ENCODE results near the gene ZNF185.
"Not testable (repeated sequence)": the region's sequence is repeated elsewhere in the genome, so short reads cannot be mapped to it uniquely, and the experiment has no call there.

The ZNF185 gene

DNA sequence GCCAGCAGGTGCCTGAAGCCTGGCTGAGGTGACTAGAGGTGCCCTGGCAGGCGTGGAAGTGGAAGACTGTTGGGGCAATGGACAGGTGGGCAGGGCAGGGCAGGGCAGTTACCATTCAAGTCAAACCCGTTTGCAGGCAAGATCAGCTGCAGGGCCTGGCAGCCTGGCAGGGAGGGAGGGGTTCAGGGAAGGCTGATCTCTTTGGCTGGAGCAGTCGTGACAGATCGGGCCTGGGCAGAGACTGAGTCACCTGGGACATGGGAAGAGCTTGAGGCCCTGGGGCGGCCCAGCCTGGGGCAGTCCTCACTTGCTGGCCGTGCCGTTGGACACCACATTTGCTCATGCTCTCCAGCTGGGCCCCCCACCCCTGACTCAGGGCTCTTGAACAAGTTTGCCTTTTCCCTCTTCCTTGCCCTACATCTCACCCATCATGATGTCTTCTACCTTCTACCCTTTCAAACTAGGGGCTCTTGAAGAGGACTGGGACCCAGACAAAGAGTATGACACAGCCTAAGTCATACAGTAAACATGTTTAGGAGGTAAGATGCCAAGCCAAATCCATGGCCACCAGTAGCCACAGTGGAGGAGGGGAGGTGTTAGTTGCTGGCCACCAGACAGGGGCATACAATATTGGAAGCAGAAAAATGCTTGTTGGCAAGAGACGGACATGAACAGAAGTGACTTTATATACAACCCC, 2.0 kb upstream of the ZNF185 start:
- no peak for DNase-seq

- no peak for DNase-seq
These were observed 1.4 kb upstream of the ZNF185 start for GRCh38 chrX:152896450-152896849.

GRCh38 chrX:152898442-152898841, 575 bp downstream of the ZNF185 start:
- no peak for DNase-seq

DNA sequence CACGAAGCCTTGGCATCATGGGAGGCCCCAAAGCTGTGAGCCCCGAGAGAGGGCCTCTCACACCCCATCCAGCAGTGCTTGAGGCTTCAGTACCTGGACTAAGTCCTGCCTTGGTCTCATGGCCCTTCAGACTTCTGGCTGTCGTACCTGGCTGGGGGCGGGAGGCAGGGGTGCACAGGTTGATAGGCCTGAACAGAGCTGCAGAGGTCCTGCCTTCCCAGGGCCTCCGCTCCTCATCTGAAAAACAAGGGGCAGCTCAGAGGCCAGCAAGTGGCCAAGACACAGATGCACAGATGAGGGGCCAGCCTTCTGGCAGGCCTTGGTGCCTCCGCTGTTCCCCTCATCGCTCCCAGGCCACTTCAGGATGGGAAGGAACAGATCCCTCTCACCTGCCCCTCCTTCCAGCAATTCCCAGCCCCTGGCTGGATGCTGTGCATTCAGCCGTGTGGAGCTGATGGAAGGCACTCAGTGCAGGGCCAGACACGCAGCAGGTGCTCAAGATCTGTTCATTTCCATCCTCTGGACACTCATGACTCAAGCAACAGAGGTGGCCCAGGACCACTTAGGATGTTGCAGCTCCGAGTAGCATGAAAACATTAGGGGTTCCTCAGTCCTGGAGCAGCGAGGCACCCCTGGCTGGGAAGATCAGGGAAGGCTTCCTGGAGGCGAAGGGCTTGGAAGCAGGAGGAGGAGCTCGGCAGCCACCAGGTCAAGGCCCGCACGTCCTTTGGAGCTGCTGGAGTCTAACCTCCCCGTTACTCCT, 1.4 kb downstream of the ZNF185 start:
- DNase-seq: no peak

DNA sequence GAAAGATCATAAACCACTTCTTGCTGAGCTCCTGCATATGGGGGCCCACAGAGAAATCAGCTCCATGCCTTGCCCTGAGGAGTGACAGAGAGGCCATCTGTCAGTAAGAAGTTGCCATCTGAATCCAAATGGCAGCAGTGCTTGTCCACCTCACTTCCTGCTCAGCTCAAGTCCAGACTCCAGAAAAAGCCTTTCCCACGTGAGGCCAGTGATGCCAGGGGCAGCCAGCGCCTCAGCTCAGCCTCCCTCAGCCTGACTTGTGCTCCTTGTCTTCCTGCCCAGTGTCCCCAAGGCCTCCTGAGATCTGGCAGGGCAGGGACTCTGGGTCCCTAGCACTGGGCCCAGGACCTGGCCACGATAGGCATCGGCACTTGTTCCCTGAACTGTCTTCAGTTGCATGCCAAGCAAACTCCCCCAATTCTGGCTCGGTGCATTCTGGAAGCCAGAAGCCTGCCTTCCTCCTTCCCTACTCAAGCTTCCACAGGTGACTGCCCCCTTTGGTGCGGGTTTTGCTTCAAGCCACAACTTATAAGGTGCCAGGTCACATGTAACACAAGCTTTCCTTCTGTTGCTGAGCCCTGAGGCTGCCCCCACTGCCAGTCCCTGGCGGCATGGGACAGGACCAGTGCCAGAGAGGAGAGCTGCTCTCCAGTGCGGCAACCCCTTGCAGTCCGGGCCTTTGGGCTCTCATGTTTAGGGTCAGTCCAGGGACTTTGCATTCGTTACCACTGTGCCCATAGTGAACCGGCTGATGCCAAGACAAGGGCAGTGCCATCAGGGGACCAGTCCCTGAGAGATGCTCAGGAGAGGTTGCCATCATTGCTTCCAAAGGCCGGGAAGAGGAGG, 2.2 kb downstream of the ZNF185 start:
- no peak for DNase-seq

DNA sequence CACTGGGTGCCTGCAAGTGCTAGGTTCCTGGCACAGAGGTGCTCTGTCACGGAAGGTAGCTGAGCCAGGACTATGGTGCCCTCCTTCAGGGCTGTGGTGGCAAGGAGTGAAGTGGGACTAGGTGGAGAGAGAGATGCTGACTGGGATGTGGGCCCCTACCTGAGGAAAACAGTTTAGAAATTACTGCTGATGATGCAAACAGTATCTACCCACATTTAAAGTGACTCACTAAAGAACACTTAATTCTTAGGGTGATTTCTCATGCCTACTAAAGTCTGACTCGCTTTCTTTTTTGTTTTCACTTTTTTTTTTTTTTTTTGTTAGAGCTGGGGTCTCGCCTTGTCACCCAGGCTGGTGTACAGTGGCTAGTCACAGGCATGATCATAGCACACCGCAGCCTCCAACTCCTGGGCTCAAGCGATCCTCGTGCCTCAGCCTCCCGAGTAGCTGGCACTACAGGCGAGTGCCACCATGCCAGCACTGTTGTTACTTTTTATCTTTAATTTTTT, 3.1 kb downstream of the ZNF185 start:
- DNase-seq: no peak

- DNase-seq: peak; percentile 61
These were observed 4.1 kb downstream of the ZNF185 start for GRCh38 chrX:152901816-152902501.

DNA sequence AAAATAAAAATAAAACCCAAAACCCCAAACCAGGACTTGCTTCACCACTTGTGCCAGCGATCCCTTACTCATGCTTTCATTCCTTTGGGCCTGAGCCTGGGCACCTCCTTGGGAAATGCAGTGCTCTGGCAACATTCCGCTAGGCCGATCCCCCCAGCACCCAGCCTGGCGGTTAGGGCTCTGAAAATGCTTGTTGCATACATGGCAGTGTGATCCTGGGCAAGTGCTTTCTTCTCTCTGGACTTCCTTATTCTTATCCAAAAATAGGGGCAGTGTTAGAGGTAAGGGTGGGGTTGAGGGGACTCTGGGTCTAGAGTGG, 4.6 kb downstream of the ZNF185 start:
- no peak for DNase-seq

DNA sequence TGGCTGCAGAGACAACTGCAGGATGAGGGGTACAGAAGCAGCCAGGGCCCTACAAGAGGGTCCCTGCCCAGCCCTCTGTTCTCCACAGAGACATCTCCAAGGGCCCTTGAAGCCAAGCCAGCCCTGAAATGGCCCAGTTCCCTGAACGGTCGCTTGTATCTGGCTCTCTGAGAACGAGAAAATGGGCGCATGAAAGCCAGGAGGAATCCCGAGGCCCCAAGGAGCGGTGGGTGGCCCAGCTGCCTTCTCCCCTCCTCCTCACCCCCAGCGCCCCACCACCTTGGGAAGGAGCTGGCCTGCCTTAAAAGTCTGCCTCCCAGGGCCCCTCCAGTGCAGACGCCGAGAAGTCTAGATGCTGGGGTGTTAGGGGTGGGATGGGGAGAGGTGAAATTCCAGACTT, 5.7 kb downstream of the ZNF185 start:
- DNase-seq: no peak

DNA sequence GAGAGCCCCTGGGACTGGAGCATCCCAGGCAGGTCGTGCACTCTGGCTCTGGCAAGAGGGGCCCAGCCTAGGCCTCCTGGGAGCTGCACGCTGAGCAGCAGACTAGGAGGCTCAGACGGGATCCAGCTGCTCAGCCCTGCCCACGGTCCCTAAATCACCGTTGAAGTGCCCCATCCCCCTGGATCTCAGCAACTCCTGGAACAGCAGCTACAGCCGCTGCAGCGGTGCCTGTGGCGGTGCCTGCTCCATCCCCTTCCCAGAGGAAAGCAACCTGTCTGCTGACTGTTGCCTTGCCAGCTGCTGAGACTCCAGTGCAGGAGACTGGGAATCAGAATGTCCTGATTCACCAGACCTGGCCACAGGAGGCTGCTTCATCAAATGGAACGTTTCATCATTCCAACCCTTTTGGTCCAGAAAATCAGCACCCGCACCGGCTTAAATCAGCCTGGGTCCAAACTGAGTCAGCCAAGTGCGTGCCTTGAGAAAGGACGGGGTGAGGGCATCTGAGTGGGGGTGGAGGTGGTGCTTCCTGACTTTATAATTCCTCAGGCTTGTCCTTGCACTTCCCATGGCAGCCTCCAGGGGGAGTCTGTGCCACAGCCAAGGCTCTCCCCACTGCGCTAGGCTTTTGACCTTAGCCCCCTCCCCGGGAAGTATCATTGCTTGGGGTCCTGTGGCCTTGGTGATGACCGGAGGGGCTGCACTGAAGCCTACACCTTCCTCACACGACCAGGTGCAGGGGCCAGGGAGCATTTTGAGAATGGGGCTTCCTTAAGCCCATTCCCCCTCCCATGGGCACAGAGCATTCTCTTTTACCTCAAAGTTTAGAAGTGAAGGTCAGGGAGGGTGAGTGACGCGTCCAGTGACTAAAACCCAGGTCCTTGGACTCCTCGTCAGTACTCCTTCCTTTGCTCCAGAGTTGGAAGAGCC, 6.5 kb downstream of the ZNF185 start:
- DNase-seq: no peak

DNA sequence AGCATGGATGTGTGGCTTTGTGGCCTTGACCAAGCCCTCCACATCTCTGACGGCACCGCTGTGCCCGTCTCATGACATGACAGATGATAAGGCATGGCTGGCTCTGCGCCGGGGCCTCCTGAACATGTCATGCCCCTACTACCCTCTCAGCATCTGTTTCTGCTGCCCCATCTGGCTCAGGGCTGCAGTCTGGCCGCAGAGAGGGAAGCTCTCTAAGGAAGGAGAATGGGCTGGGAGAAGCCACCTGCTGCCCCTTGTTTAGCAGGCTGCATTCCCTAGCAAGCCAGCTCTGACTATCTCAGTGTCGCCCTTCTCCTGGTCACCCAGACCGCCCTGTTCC, 7.2 kb downstream of the ZNF185 start:
- no peak for DNase-seq

DNA sequence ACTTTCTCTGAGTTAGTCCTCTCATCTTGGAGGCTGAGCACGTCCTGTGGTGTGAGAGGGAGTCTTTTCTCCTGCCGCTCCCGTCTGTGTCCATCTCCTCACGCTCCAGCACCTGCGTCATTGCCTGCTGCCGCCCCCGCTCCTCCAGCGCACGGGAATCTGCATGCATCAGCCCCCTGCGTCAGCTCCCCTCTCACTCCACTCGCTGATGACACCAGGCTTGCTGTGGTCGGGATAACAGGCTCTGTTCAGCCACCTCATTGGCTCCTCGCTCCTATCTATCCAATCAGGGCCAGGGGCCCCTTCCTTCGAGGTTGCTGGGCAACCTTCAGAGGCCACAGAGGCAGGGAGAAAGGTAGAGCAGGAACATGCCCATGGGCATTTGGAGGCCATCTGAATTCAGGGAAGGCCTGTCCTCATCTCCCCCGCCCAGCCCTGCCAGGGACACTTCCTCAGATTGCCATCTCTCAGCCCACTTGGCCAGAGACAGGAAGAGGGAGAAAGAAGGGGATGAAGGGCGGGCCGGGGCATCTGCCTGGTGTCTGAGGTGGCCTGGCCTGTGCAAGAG, 9.3 kb downstream of the ZNF185 start:
- no peak for DNase-seq

DNA sequence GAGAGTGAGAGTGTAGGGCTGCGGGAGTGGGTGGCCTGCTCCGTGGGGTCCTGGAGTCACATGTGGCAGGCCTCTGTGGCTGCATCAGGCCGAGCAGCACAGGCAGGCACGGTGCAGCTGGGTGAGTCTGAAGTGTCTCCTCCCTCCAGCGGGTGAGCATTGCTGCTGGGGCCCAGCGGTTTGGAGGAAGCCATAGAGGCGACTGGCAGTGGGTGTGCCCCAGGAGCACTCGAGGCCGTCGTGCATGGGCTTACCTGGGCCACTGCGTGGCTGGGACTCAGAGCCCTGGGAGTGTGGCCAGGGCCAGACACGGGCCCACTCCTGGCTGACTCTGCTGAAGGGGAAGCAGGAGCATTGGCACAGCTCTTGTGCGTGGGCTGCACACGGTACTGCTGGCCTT, 10.6 kb downstream of the ZNF185 start:
- no peak for DNase-seq

DNA sequence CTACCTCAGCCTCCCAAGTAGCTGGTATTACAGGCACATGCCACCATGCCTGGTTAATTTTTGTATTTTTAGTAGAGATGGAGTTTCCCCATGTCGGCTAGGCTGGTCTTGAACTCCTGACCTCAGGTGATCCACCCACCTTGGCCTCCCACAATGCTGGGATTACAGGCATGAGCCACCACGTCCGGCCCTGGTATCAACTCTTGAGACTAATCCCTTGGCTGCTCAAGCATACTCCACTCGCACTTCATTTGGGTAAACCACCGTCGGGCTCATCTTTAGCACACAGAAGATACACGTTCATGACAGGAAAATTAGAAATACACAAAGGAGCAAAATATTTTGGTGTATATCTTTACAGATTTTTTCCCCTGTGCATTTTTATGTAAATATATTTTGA, 12.2 kb downstream of the ZNF185 start:
- DNase-seq: not testable (repeated sequence)

- DNase-seq: no peak
These were observed 14.2 kb downstream of the ZNF185 start for GRCh38 chrX:152912106-152912505.

DNA sequence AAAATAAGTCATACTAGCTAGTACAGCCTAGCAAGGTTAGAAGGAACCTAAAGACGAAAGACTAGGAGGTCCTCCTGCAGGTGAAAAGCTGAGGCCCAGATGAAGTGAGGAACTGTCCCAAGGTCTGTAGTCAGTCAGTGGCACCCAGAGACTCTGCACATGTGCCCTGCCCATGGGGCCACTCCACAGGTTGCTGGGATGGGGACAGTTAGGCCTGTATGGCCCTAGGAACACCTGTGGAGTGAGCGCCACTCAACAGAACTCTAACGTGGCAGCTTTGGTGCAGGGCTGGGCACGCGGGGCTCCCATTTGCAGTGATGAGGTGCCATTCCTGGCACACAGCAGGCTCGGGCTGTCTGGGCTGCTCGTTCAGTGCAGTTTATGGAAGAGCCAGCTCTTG, 14.8 kb downstream of the ZNF185 start:
- DNase-seq: no peak

GRCh38 chrX:152913346-152913745, 15.5 kb downstream of the ZNF185 start:
- DNase-seq: no peak

DNA sequence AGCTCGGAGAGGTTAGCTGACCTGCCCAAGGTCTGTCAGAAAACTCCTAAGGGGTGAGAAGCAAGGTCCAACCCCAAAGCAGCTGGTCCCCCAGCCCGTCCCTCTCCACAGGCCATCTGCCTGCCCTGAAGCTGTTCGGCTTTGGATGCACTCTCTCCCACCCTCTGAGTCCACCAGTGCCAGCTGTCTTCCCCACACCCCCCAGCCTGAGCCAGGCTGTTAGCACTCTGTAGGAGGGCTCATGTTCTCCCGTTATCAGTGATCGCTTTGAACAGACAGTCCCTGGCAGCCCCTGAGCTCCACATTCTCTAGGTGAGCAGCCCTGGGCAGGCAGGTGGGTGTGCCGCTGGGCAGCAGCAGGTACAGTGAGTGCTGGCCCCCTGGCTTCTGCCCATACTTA, 16.0 kb downstream of the ZNF185 start:
- DNase-seq: no peak

GRCh38 chrX:152915541-152916241, 17.8 kb downstream of the ZNF185 start:
- peak; percentile 44 for DNase-seq

DNA sequence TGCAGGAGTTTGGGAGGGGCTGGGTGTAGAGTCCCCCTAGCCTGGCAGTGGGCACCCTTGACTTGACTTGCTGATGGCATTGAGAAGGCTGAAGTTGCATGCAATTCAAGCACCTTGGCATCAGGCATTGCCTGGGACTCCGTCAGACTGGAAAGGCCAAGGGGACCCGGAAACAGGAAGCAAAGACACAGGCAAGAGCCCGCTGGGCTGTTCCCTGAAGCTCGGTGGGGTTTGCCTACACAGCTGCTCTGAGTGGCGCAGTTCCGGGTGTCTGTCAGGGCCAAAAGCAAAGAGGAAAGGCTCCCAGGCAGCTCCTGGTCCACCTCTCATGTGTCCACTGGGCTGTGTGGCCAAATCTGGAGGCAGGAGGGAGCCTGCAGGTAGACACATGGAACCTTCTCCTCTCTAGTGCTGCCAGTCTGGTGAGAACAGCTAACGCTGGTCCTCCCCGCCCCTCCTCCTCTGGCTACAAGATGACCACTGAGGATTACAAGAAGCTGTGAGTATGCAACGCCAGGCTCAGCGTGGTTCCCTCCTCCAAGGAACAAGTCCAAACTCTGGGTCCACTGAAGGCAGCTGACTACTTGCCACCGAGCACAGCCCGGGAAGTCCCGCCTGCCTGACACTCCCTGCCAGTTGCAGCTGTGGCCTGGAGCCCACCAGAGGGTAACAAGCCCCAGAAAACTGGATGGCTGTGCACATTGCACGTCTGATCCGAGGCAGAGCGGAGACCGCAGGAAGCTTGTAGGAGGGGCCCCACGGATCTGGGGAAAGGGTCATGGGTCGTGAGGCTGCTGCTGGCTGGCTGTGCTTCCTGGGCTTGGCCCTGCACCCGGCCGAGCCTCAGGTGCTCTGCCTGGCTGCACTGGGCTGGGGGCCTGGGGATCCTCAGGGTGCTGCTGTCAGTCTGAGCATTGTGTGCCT, 20.1 kb downstream of the ZNF185 start:
- DNase-seq: no peak
